NCI-H82 treated with DMSO at 0.1 percent for 48 hours (cell line): ENCODE data around the gene MTHFS.
"Not testable (repeated sequence)": the region's sequence is repeated elsewhere in the genome, so short reads cannot be mapped to it uniquely, and the experiment has no call there.

Experiments
- DNase-seq: peaks from one replicate; lab custom pipeline; 2025; ENCODE audit not compliant: unreplicated experiment; lab: John Stamatoyannopoulos, UW

Gene MTHFS

DNA sequence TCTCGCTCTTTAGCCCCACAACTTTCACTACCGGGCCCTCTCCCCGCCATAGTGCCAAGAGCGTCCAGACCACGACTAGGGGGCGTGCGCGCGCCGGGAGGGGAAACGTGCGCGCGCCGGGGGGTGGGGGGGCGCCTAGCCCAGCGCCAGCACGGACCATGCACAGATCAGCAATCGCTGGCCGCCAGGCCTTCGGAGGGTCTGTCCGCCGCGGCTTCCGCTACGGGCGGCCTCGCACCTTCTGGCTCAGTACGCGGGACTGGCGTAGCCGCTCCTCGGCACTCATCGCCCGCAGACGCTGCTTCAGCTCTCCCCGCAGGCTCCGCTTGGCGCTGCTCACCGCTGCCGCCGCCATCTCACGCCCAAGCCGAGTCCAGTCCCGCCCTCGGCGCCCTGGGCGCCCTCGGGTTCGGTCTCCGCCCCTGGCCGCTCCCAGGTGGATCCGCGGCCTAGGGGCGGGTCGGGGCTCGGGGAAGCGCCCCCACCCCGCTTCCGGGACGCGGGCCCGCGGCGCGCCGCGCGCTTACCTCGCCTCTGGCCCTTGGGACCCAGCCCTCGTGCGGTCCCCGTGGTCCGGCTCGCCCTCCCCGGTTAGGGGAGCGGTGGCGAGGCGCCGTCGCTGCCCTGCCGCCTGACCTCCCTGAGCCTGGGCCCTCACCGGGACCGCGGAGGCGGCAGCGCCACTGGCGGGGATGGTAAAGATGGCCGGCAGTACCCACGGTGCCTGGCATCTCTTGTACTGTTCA lies at the start of gene MTHFS:
TSS of gene MTHFS (minus strand) at position 381 of the 746 bp plus-strand sequence. CDS start at position 355, 26 bp downstream.
- peak; percentile 40 for DNase-seq

DNA sequence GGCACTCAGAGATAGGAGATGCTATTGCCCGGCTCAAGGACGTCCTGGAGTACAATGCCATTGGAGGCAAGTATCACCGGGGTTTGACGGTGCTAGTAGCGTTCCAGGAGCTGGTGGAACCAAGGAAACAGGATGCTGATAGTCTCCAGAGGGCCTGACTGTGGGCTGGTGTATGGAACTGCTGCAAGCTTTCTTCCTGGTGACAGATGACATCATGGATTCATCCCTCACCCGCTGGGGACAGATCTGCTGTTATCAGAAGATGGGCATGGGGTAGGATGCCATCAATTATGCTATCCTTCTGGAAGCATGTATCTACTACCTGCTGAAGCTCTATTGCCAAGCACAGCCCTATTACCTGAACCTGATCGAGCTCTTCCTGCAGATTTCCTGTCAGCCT lies 47.8 kb upstream of the MTHFS start:
- DNase-seq: no peak

DNA sequence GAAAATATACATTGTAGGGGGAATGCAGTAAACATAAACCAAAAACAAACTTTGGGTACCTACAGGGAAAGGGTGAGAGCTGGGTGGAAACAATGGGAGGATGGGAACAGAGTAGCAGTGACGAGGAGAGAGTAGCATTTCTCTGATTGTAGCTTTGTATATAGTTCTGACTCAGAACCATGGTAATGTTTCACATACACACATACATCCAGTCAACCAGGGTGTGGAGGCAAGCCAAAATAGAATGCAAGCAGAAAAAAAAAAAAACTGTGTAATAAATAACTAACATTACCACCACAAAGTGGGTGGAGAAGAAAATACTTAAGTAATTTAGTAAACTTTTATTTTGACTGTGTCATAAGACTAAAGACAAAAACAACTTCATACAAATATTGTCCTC lies 47.0 kb upstream of the MTHFS start:
- DNase-seq: no peak

DNA sequence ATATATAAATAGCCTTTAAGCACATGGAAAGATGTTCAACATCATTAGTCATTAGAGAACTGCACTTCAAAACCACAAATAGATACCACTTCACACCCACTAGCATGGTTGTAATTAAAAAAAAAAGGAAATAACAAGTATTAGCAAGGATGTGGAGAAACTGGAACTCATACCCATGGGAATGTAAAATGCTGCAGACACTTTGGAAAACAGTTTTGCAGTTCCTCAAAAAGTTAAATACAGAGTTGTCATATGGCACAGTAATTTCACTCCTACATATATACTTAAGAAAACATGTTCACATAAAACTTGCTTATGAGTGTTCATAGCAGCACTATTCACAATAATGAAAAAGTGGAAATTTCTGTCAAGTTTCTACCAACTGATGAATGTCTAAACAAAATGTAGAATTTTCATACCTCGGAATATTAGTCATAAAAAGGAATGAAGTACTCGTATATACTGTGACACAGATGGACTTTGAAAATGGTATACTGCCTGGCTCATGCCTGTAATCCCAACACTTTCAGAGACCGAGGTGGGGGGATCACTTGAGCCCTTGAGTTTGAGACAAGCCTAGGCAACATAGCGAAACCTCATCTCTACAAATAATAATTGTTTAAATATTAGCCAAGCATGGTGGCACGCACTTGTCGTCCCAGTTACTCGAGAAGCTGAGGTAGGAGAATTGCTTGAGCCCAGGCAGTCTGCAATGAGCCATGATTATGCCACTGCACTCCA lies 46.1 kb upstream of the MTHFS start:
- DNase-seq: no peak

DNA sequence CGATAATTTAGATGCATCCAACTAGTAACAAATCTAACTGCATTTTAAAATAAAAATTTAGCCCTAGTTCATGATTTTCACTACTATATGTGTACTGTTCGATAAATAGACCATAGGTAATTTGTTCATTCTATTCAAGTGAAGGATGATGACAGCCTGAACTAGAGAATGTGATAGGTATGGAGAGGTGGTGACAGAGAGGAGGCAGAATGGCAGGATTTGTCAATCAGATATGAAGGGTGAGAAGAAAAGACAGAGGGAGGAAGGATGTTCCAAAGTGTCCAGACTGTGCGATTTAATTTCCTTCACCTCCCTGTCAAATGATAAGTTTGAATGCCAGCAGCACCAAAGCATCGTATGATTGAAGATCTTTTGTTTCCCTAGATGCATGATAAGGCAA lies 42.6 kb upstream of the MTHFS start:
- no peak for DNase-seq

GRCh38 chr15:79938143-79938542 lies 41.3 kb upstream of the MTHFS start:
- DNase-seq: no peak

- not testable (repeated sequence) for DNase-seq
Observed at GRCh38 chr15:79935556-79936201, 38.9 kb upstream of the MTHFS start.

- no peak for DNase-seq
Observed at GRCh38 chr15:79933231-79933630, 36.4 kb upstream of the MTHFS start.

- DNase-seq: no peak
Observed at GRCh38 chr15:79932447-79932846, 35.6 kb upstream of the MTHFS start.

GRCh38 chr15:79930516-79930915 lies 33.7 kb upstream of the MTHFS start:
- DNase-seq: no peak

- DNase-seq: no peak
Observed at GRCh38 chr15:79929412-79929811, 32.6 kb upstream of the MTHFS start.

DNA sequence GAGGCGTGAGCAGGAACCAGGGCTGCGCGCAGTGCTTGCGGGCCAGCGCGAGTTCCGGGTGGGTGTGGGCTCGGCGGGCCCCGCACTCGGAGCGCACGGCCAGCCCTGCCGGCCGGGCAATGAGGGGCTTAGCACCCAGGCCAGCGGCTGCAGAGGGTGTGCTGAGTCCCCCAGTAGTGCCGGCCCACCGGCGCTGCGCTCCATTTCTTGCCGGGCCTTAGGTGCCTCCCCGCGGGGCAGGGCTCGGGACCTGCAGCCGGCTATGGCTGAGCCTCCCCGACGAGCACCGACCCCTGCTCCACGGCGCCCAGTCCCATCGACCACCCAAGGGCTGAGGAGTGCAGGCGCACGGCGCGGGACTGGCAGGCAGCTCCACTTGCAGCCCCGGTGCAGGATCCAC lies 29.3 kb upstream of the MTHFS start:
- DNase-seq: not testable (repeated sequence)

- no peak for DNase-seq
Observed at GRCh38 chr15:79924379-79924778, 27.6 kb upstream of the MTHFS start.

GRCh38 chr15:79923515-79924169 lies 26.8 kb upstream of the MTHFS start:
- peak; percentile 90 for DNase-seq

GRCh38 chr15:79923079-79923514 lies 26.3 kb upstream of the MTHFS start:
- DNase-seq: peak; percentile 6

- no peak for DNase-seq
Observed at GRCh38 chr15:79922512-79923078, 25.8 kb upstream of the MTHFS start.

DNA sequence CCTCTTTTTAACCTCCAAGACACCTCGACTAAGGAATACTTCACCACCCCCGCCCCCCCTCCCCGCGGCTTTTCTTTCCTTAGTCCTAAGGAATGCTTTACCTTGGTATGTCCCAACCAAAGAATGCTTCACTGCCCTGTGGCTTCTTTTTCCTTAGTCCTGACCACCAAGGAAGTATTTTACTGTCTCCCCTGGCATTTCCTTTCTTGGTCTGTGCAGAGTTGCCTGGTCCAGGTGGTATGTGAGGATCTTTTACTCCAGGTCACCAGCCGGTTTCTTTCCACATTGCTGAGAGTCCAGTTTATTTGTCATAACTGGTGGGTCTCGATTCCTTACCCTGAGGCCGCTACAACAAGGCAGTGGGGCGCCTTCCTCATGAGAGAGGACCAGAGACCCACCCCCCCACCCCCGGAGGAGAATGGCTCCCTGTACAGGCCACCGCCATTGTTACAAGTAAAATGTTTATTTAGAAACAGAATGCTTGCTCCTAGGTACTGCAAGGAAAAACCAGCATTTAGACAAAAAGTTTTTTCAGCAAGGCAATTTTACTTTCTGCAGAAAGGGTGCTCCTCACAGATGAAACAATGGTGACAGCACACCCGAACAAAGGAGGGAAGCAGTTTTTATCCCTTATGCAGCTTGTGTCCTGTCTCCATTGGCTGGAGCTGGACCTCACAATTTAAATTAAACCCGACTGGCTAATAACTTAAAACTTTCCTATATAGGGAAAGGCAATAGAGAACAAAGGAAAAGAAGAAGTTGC lies 23.1 kb upstream of the MTHFS start:
- no peak for DNase-seq

- no peak for DNase-seq
Observed at GRCh38 chr15:79919090-79919748, 22.4 kb upstream of the MTHFS start.

DNA sequence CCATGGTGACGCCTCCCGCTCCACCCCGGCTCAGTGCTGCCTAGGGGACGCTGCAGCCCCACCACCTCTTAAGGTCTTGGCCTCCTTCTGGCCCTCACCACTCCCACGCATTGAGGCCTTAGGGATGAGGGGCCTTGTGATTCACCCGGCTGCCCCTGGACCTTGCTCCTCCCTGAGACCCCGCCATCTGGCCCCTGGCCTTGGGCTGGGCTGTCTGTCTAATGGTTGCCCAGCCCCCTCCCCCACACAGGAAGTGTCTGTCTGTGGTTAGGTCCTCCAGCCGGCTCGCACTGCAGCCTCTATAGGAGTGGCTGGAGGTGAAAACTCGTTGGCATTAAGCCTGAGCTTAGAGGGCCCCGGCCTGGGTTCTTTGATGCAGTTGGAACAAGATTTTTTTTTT lies 21.5 kb upstream of the MTHFS start:
- DNase-seq: no peak
